HepG2 (cell line): ENCODE data around the gene SPRED3. TPM values are rescaled to one million over a fixed set of nuclear protein-coding genes. Genes with fewer than 3 reads are reported as not detected.

ENCODE experiments used
- ARID4A ChIP-seq: sonication (generic); formaldehyde crosslinking; IDR thresholded peaks from 2 replicates; pipeline ENCODE4 v1.5.0; 2020; ENCODE audit warnings: mild to moderate bottlenecking, missing genetic modification reagents, borderline replicate concordance
- ASH2L ChIP-seq: fragments of 300-600, 200-600 bp; sonication (generic); IDR thresholded peaks from 2 replicates; pipeline ENCODE4 v1.7.0; 2017; ENCODE audit warnings: low read depth, mild to moderate bottlenecking, moderate library complexity, mixed read lengths, low read length; ENCODE audit not compliant: insufficient read length
- CEBPG ChIP-seq: IDR thresholded peaks from 2 replicates; pipeline ENCODE4 v1.6.1; 2016
- FOXA3 ChIP-seq: IDR thresholded peaks from 2 replicates; pipeline ENCODE4 v1.6.1; 2016; ENCODE audit warnings: missing genetic modification reagents, missing compliant biosample characterization
- KLF11 ChIP-seq: IDR thresholded peaks from 2 replicates; pipeline ENCODE4 v1.6.1; 2016; ENCODE audit warnings: missing compliant biosample characterization
- MAFG ChIP-seq: sonication (generic); formaldehyde crosslinking; IDR thresholded peaks from 2 replicates; pipeline ENCODE4 v1.5.1; 2020; ENCODE audit warnings: mild to moderate bottlenecking, missing genetic modification reagents
- MIER2 ChIP-seq: IDR thresholded peaks from 2 replicates; pipeline ENCODE4 v1.6.1; 2016; ENCODE audit warnings: missing biosample characterization, missing genetic modification reagents
- MLLT10 ChIP-seq: sonication (generic); formaldehyde crosslinking; IDR thresholded peaks from 2 replicates; pipeline ENCODE4 v1.4.0; 2020; ENCODE audit warnings: missing genetic modification reagents
- NBN ChIP-seq: fragments of 450-650 bp; conservative IDR thresholded peaks from 2 replicates; pipeline ENCODE4 v1.6.1; 2017
- SMC3 ChIP-seq: IDR thresholded peaks from 2 replicates; pipeline ENCODE4 v1.6.1; 2011; ENCODE audit warnings: low read length, improper control_type of control experiment
- SRSF1 ChIP-seq: fragments of 200-400 bp; formaldehyde crosslinking; optimal IDR thresholded peaks from 2 replicates; pipeline ENCODE3; 2017; ENCODE audit warnings: mild to moderate bottlenecking, low read depth, low read length, moderate library complexity
- THAP11 ChIP-seq: IDR thresholded peaks from 2 replicates; pipeline ENCODE4 v1.6.1; 2016; ENCODE audit warnings: missing biosample characterization, missing genetic modification reagents
- ZBTB4 ChIP-seq: sonication (generic); formaldehyde crosslinking; IDR thresholded peaks from 2 replicates; pipeline ENCODE4 v1.4.0; 2020; ENCODE audit warnings: missing genetic modification reagents, mild to moderate bottlenecking, borderline replicate concordance
- ZFP37 ChIP-seq: sonication (generic); formaldehyde crosslinking; IDR thresholded peaks from 2 replicates; pipeline ENCODE4 v1.4.0; 2020; ENCODE audit warnings: missing genetic modification reagents, borderline replicate concordance
- ZMYM2 ChIP-seq: sonication (generic); formaldehyde crosslinking; IDR thresholded peaks from 2 replicates; pipeline ENCODE4 v1.8.0; 2022; ENCODE audit warnings: mild to moderate bottlenecking, missing genetic modification reagents
- ZNF777 ChIP-seq: sonication (generic); formaldehyde crosslinking; IDR thresholded peaks from 2 replicates; pipeline ENCODE4 v1.4.0; 2020; ENCODE audit warnings: missing genetic modification reagents
- polyA plus RNA-seq, 8 experiments: library from polyadenylated mRNA; depleted of rRNA in 3 of 8; stranded (reverse) in 7 of 8; unstranded in 1 of 8; fragments of >200 nt; fragmentation: Illumina TruSeq in 4 of 8; extraction: Trizol in 4 of 8; gene quantifications; 2 replicates each; pipeline versions ENCODE4 v1.2.1 to v1.2.3, GENCODE V29; 2011 to 2016; ENCODE audit warnings: low read depth in 4 of 8, missing spikeins in 1 of 8, mixed read lengths in 1 of 8; ENCODE audit not compliant: insufficient read depth in 1 of 8
- total RNA-seq, 5 experiments: library from RNA; depleted of rRNA; stranded (reverse); fragments of >200 nt; fragmentation: Illumina TruSeq; extraction: Trizol; gene quantifications; 2 replicates each; pipeline ENCODE4 v1.2.3, GENCODE V29; 2016; ENCODE audit warnings: low read depth in 1 of 5
- TF ChIP-seq, protein P1 (sequence below): sonication (generic); formaldehyde crosslinking; IDR thresholded peaks from 2 replicates; pipeline ENCODE4 v1.4.0; 2020; ENCODE audit warnings: mild to moderate bottlenecking, missing genetic modification reagents
- TF ChIP-seq, protein P2 (sequence below): sonication (generic); formaldehyde crosslinking; IDR thresholded peaks from 2 replicates; pipeline ENCODE4 v1.8.1; 2022; ENCODE audit warnings: mild to moderate bottlenecking, missing genetic modification reagents

SPRED3 gene
- total and polyA plus RNA-seq, 2 of the 13 experiments (the other 11 are each of a cell fraction or from before 2014, with no cell fraction given): 0.15 to 0.17 TPM

DNA sequence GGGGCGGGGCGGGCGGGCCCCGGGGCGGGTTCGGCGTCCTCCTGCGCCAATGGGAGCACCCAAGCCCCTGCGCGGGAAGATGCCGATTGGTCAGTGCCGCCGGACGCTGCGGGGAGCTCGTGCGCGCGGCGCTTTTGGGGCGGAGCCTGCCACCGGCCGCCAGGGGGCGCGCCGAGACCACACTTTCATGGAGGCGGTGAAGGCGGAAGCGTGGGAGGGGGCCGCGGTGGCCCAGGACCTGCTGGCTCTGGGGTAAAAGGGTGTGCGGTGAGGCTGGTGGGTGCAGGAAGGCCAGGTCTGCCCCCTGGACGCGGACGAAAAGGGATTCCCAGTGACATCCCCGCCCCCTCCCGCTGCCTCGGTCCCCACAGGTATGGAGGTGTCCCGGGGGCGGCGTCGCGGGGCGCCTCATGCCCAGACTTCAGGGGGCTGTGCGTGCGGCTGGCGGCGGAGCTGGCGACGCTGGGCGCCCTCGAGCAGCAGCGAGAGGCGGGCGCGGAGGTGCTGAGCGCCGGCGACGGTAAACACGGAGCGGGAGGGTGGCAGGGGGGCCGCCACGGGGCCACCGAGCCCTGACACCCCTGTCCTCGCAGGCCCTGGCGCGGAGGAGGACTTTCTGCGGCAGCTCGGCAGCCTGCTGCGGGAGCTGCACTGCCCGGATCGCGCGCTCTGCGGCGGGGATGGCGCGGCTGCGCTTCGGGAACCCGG is 14.6 kb downstream of the SPRED3 start, which contains the start of gene FAM98C (continued):
- TF ChIP-seq ZNF777: peak; percentile 78
- peak; percentile 8; the same call in 1 of the 2 replicates for TF ChIP-seq KLF11 (CRISPR knock-in tag)
- peak; percentile 84 for TF ChIP-seq THAP11
- no peak for TF ChIP-seq MLLT10 (CRISPR knock-in tag)
- no peak; the same call in 1 of the 2 replicates for TF ChIP-seq ZMYM2 (CRISPR knock-in tag)
- TF ChIP-seq ARID4A (CRISPR knock-in tag): peak; percentile 93
- no peak for TF ChIP-seq SRSF1
- TF ChIP-seq ASH2L: peak; percentile 28
- TF ChIP-seq SMC3: no peak; the same call in 1 of the 2 replicates
- TF ChIP-seq ZFP37 (CRISPR knock-in tag): peak; percentile 62; the same call in 1 of the 2 replicates
- TF ChIP-seq MAFG (CRISPR knock-in tag): no peak
- TF ChIP-seq CEBPG (CRISPR knock-in tag): no peak
- TF ChIP-seq FOXA3 (CRISPR knock-in tag): 0 out of 2 replicates have a peak, but pooled peaks have one; percentile 12
- no peak for TF ChIP-seq NBN
- TF ChIP-seq, protein P1, sequence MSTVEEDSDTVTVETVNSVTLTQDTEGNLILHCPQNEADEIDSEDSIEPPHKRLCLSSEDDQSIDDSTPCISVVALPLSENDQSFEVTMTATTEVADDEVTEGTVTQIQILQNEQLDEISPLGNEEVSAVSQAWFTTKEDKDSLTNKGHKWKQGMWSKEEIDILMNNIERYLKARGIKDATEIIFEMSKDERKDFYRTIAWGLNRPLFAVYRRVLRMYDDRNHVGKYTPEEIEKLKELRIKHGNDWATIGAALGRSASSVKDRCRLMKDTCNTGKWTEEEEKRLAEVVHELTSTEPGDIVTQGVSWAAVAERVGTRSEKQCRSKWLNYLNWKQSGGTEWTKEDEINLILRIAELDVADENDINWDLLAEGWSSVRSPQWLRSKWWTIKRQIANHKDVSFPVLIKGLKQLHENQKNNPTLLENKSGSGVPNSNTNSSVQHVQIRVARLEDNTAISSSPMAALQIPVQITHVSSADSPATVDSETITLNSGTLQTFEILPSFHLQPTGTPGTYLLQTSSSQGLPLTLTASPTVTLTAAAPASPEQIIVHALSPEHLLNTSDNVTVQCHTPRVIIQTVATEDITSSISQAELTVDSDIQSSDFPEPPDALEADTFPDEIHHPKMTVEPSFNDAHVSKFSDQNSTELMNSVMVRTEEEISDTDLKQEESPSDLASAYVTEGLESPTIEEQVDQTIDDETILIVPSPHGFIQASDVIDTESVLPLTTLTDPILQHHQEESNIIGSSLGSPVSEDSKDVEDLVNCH (CRISPR knock-in tag): no peak
- TF ChIP-seq, protein P2, sequence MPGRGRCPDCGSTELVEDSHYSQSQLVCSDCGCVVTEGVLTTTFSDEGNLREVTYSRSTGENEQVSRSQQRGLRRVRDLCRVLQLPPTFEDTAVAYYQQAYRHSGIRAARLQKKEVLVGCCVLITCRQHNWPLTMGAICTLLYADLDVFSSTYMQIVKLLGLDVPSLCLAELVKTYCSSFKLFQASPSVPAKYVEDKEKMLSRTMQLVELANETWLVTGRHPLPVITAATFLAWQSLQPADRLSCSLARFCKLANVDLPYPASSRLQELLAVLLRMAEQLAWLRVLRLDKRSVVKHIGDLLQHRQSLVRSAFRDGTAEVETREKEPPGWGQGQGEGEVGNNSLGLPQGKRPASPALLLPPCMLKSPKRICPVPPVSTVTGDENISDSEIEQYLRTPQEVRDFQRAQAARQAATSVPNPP (CRISPR knock-in tag): peak; percentile 64; the same call in 1 of the 2 replicates
- peak; percentile 69; the same call in 1 of the 2 replicates for TF ChIP-seq ZBTB4 (CRISPR knock-in tag)
- TF ChIP-seq MIER2: 0 out of 2 replicates have a peak, but pooled peaks have one; percentile 49
